Pancreas (tissue), 10 donors: ENCODE data around the gene CFL2. TPM values are rescaled to one million over a fixed set of nuclear protein-coding genes. Genes with fewer than 3 reads are reported as not detected.
A peak's percentile ranks its signal among the peaks of the same experiment; 100 is the strongest.

Experiments used
- ATAC-seq, 4 donors: fragments of 200-7000 bp; cut with Tn5 transposase; one replicate each; pipeline versions ENCODE4 v1.8.0 to v1.9.1; 2020; ENCODE audit warnings: mild to moderate bottlenecking in 4 of 4, moderate library complexity in 4 of 4
- DNase-seq, 6 donors: peaks; one replicate each; pipeline ENCODE4 v3.0.0-alpha.2; 2020
- FAIRE-seq: peaks from 2 replicates; lab custom pipeline; 2012; peaks lifted over from hg19 to GRCh38; lab: Jason Lieb, UNC
- H3K27ac ChIP-seq, 4 donors: fragments of 200-600 bp; sonication (generic); 1 replicate in 3 of 4; 2 replicates in 1 of 4; pipeline versions ENCODE4 v1.5.0 to v1.8.0; 2020
- H3K27me3 ChIP-seq, 4 donors: fragments of 200-600 bp; one replicate each; pipeline ENCODE4 v1.8.0; 2021
- H3K36me3 ChIP-seq, 3 donors: fragments of 200-600 bp; sonication (generic) in 1 of 3; one replicate each; pipeline versions ENCODE4 v1.5.0 to v1.8.0; 2020 to 2021
- H3K4me1 ChIP-seq, 3 donors: fragments of 200-600 bp; one replicate each; pipeline ENCODE4 v1.8.0; 2021
- H3K4me3 ChIP-seq, 4 donors: fragments of 200-600 bp; sonication (generic) in 2 of 4; one replicate each; pipeline versions ENCODE4 v1.5.0 to v1.8.0; 2020 to 2021
- H3K9me3 ChIP-seq, 4 donors: fragments of 200-600 bp; one replicate each; pipeline ENCODE4 v1.8.0; 2021
- CTCF ChIP-seq, 4 donors: fragments of 200-600 bp; sonication (generic) in 3 of 4; IDR thresholded peaks; one replicate each; pipeline versions ENCODE4 v1.5.0 to v1.8.0; 2021; ENCODE audit warnings: antibody characterized with exemption in 4 of 4
- WGBS, 2 donors: extraction: QIAGEN DNeasy Blood & Tissue Kit; methylation state at CpG; one replicate each; pipeline ENCODE4 v1.1.7; 2013; 5-methylcytosine and 5-hydroxymethylcytosine counted together
- intact Hi-C, 3 donors: fragments of 100-400 bp; cut with DNase I; formaldehyde crosslinking; loops; one replicate each; pipeline versions ENCODE4 v1.11.1 to v1.14.2; 2022
- polyA plus RNA-seq, 2 donors: library from polyadenylated mRNA; stranded (reverse); fragments of 200-250 nt; gene quantifications; one replicate each; pipeline ENCODE4 v1.2.3, GENCODE V29; 2013
- total RNA-seq, 6 donors: library from RNA; stranded (reverse); fragmentation: NEBNext Ultra II Directional in 4 of 6; extraction: Animal tissue kit (Norgen Biotek cat#: 25700) in 4 of 6; gene quantifications; one replicate each; pipeline versions ENCODE4 v1.2.1 to v1.2.4, GENCODE V29; 2021 to 2023
- donor health status: healthy with polysubstance abuse.
- donor health status: DM: no; HTN: no; CAD: no; lungs with moderate emphysema.
- donor health status: DM: no; HTN: no; CAD: no.
- donor health status: control.
- donor health status: control.
- donor health status: Bipolar disorder and iron deficiency.
- donor health status: DM: yes; HTN: yes; CAD: no.
- donor health status: DM: no; HTN: no; CAD: no.
- donor health status: DM: no; HTN: no; CAD: no.
- donor health status: DM: yes; HTN: yes; CAD: no.

Gene CFL2
- total and polyA plus RNA-seq, 8 donors = 5.1 to 12.7 (median 9.3) TPM

DNA sequence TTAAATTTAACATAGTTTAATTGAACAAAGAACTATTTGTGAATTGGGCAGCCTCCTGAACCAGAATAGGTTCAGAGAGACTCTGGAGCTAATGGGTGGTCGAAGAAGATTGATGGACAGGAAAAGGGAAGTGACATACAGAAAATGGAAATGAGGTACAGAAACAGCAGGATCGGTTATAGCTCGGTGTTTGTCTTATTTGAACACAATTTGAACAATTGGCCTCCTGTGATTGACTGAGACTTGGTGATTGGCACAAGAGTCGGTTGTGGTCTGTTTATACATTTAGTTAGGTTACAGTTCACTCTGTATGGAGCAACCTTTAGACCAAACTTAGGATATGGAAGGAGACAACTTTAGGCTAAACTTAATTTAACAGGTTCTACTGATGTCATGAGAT, 18.4 kb upstream of the CFL2 start:
- no peak for TF ChIP-seq CTCF (IDR thresholded peaks at IDR 0.05)
- WGBS, 2 donors = 66 to 75% methylated on average over 4 of the region's 4 CpGs
- FAIRE-seq = no peak
- intact Hi-C loops = no loop called here
- Histone ChIP-seq H3K9me3 (no peaks in the 10 kb centered on the region), H3K4me3 (no peak overlapping the region), H3K36me3 (no peaks in the 10 kb centered on the region), H3K27ac (no peak overlapping the region), H3K27me3 (no peaks in the 10 kb centered on the region), H3K4me1 (no peaks in the 10 kb centered on the region)
- no peak for ATAC-seq
- DNase-seq = no peak

DNA sequence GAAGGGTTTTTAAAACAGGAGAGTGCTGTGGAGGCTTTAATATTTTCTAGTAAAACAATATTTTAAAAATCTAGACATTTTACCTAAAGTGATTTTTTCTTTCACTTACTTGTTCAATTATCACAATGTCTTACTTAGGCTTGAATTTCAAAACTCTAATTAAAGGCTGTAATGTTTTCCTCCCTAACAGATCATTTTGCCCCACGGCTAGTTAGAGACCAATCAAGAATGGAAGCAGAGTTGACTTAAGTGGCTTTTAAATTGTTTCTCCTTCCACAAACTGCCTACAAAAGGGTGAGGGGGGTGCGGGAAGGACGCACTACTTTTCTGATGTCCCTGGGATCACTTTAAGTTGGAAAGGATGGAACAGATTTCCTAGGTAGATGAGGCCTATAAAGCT, 9.5 kb upstream of the CFL2 start:
- H3K27me3 ChIP-seq = no peaks in the 10 kb centered on the region
- H3K4me3 ChIP-seq = no peak overlapping the region
- intact Hi-C loops = loop anchor here in 1 of 3 donors (5.0 kb wide), 1 partner anchor 57 kb away; no protein-coding TSS in a partner anchor
- DNase-seq = no peak
- no peak overlapping the region for H3K27ac ChIP-seq
- no peak for TF ChIP-seq CTCF (IDR thresholded peaks at IDR 0.05)
- ATAC-seq = no peak
- no peaks in the 10 kb centered on the region for H3K9me3 ChIP-seq
- WGBS, 2 donors = 82 to 86% methylated on average over 3 of the region's 3 CpGs
- no peaks in the 10 kb centered on the region for H3K36me3 ChIP-seq
- FAIRE-seq = no peak
- no peaks in the 10 kb centered on the region for H3K4me1 ChIP-seq

DNA sequence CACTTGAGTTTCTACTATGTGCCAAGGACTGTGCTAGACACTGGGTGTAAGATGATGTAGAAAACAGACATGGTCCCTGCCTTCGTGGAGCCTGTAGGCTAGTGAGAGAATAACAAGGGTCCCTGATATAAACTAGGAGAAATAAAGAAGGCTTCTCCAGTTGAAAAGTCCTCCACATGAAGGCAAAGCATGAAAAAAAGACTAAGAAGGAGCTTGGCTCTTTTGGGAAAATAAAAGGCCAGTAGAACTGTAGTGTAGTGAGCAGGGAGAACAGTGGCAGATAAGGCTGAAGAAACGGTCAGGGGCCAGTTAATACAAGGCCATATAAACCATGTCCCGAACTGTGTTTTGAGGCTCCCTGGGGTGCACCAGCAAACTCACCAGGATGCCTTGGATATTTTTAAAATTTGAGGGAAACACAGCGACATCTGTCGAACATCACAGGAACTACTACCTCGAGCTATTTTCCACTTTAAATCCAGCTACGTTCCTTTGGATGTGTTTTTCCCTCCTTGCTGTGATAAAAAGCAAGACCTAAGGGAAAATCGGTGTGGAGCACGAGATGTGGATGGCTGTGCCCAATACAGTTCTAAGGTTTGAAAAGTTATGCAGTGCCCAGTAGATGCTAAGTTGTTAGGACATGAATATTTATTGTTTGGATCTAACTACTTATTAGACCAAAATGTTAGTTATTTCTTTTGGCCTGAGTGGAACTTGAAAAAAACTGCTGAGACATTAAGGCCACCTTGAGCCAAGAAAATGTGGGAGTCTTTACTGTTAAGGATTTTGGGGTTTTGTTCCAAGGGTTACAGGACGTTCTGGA, 8.5 kb upstream of the CFL2 start:
- intact Hi-C loops = loop anchor here in 1 of 3 donors (5.0 kb wide), 1 partner anchor 56 kb away; no protein-coding TSS in a partner anchor
- WGBS, 2 donors = 6 to 10% methylated on average over 10 of the region's 10 CpGs
- peak; percentile 62 to 74 (median 70) for TF ChIP-seq CTCF (IDR thresholded peaks at IDR 0.05)
- Histone ChIP-seq H3K27ac (no peak overlapping the region), H3K9me3 (no peaks in the 10 kb centered on the region), H3K36me3 (no peaks in the 10 kb centered on the region), H3K27me3 (no peaks in the 10 kb centered on the region), H3K4me1 (no peaks in the 10 kb centered on the region), H3K4me3 (no peak overlapping the region)
- peak; percentile 53 to 87 (median 84) for ATAC-seq
- FAIRE-seq = no peak
- peak in 2 of 6 donors; percentile 5 to 48 for DNase-seq

- DNase-seq = no peak
- no peak for FAIRE-seq
- Histone ChIP-seq H3K36me3 (no peaks in the 10 kb centered on the region), H3K27me3 (no peaks in the 10 kb centered on the region), H3K9me3 (no peaks in the 10 kb centered on the region), H3K4me1 (no peaks in the 10 kb centered on the region), H3K4me3 (no peak overlapping the region), H3K27ac (no peak overlapping the region)
- no peak for ATAC-seq
- intact Hi-C loops = loop anchor here in 1 of 3 donors (5.0 kb wide), 1 partner anchor 54 kb away; no protein-coding TSS in a partner anchor
- no peak for TF ChIP-seq CTCF (IDR thresholded peaks at IDR 0.05)
- WGBS, 2 donors = 62 to 79% methylated on average over 2 of the region's 2 CpGs
Measured at GRCh38 chr14:34721129-34721528, 6.7 kb upstream of the CFL2 start.
